ENCODE measurements around the gene MBD3L2B.
"Not testable (repeated sequence)": the region's sequence is repeated elsewhere in the genome, so short reads cannot be mapped to it uniquely, and the experiment has no call there.

DNA sequence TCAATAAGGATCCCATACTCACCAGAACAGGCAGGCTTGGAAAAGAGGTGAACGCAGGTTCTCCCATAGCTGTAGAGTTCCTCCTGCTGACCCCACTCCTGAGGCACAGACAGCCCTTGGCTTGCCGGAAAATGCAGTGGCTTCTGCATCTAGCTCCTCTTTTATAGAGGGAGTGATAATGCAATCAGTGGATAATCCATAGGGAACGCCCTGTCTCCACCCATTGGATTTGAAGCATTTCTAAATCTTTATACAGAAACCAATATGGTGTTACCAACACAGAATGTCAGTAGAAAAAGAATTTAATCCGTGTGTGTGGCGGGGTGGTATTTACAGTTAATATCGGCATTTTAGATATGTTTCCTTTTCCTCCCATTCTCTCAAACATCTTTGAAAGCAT, at the start of gene MBD3L2B:
- TF ChIP-seq, protein P1, sequence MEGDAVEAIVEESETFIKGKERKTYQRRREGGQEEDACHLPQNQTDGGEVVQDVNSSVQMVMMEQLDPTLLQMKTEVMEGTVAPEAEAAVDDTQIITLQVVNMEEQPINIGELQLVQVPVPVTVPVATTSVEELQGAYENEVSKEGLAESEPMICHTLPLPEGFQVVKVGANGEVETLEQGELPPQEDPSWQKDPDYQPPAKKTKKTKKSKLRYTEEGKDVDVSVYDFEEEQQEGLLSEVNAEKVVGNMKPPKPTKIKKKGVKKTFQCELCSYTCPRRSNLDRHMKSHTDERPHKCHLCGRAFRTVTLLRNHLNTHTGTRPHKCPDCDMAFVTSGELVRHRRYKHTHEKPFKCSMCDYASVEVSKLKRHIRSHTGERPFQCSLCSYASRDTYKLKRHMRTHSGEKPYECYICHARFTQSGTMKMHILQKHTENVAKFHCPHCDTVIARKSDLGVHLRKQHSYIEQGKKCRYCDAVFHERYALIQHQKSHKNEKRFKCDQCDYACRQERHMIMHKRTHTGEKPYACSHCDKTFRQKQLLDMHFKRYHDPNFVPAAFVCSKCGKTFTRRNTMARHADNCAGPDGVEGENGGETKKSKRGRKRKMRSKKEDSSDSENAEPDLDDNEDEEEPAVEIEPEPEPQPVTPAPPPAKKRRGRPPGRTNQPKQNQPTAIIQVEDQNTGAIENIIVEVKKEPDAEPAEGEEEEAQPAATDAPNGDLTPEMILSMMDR (IDR thresholded peaks at IDR 0.05), result not testable (repeated sequence)
- TF ChIP-seq POLR2A (IDR thresholded peaks at IDR 0.05), result not testable (repeated sequence)
